Esophagus squamous epithelium (tissue), 4 donors: ENCODE measurements around the gene PTPRD.

Experiments
- POLR2A ChIP-seq, 4 donors: fragments of 450-650 bp; IDR thresholded peaks; one replicate each; pipeline ENCODE4 v1.6.1; 2017; ENCODE audit warnings: antibody characterized with exemption in 4 of 4, mild to moderate bottlenecking in 4 of 4, moderate library complexity in 3 of 4
- TF ChIP-seq, protein P1 (sequence below), 6 experiments: fragments of 450-650 bp in 4 of 6; fragments of 200-600 bp in 2 of 6; sonication (generic) in 2 of 6; IDR thresholded peaks; one replicate each; pipeline ENCODE4 v1.5.1; 2016 to 2019; ENCODE audit warnings: antibody characterized with exemption in 6 of 6, mild to moderate bottlenecking in 4 of 6, moderate library complexity in 4 of 6

DNA sequence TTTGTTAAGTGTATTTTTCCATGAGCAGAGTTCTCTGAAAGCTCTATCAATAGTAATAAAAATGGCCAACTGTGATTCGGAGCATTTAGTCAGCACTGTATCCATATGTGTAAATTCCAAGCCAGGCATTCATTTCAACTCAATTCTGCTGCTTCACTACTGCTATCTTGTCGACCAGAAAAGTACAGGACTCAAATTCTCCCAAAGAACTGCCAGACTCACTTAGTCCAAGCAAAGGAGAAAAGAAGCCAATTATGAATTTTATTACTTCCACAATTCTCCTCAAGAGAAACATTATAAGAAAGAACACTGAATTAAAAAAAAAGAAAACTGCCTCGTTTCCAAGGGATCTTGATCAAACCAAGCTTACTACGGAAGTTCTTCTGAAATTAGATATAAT, 1906.9 kb downstream of the PTPRD start:
- TF ChIP-seq, protein P1, sequence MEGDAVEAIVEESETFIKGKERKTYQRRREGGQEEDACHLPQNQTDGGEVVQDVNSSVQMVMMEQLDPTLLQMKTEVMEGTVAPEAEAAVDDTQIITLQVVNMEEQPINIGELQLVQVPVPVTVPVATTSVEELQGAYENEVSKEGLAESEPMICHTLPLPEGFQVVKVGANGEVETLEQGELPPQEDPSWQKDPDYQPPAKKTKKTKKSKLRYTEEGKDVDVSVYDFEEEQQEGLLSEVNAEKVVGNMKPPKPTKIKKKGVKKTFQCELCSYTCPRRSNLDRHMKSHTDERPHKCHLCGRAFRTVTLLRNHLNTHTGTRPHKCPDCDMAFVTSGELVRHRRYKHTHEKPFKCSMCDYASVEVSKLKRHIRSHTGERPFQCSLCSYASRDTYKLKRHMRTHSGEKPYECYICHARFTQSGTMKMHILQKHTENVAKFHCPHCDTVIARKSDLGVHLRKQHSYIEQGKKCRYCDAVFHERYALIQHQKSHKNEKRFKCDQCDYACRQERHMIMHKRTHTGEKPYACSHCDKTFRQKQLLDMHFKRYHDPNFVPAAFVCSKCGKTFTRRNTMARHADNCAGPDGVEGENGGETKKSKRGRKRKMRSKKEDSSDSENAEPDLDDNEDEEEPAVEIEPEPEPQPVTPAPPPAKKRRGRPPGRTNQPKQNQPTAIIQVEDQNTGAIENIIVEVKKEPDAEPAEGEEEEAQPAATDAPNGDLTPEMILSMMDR (IDR thresholded peaks at IDR 0.05): no peak
- TF ChIP-seq POLR2A (IDR thresholded peaks at IDR 0.05): no peak
